Subcutaneous abdominal adipose tissue (tissue), 5 donors: ENCODE results near the gene TMEM232.
"Not testable (repeated sequence)": the region's sequence is repeated elsewhere in the genome, so short reads cannot be mapped to it uniquely, and the experiment has no call there.

Experiments used
- H3K27ac ChIP-seq: one replicate; pipeline ENCODE4 v1.7.0; 2013; ENCODE audit warnings: low read depth, mild to moderate bottlenecking, inconsistent platforms, low read length, moderate library complexity
- H3K27me3 ChIP-seq, 5 donors: one replicate each; pipeline ENCODE4 v1.7.0; 2013; ENCODE audit warnings: low read length in 5 of 5, inconsistent platforms in 1 of 5; ENCODE audit not compliant: control insufficient read depth in 5 of 5, insufficient read depth in 4 of 5
- H3K36me3 ChIP-seq, 5 donors: one replicate each; pipeline ENCODE4 v1.7.0; 2013; ENCODE audit warnings: low read length in 5 of 5; ENCODE audit not compliant: control insufficient read depth in 5 of 5, insufficient read depth in 5 of 5
- H3K4me1 ChIP-seq, 5 donors: one replicate each; pipeline ENCODE4 v1.7.0; 2013; ENCODE audit warnings: low read length in 5 of 5, mild to moderate bottlenecking in 3 of 5, moderate library complexity in 1 of 5; ENCODE audit not compliant: control insufficient read depth in 5 of 5, insufficient read depth in 5 of 5
- H3K4me3 ChIP-seq, 5 donors: one replicate each; pipeline ENCODE4 v1.7.0; 2013; ENCODE audit warnings: low read length in 5 of 5, low read depth in 1 of 5
- H3K9ac ChIP-seq, 5 donors: one replicate each; pipeline ENCODE4 v1.7.0; 2013; ENCODE audit warnings: low read length in 5 of 5, mild to moderate bottlenecking in 4 of 5, moderate library complexity in 3 of 5
- H3K9me3 ChIP-seq, 5 donors: one replicate each; pipeline ENCODE4 v1.7.0; 2013; ENCODE audit warnings: low read length in 5 of 5; ENCODE audit not compliant: control insufficient read depth in 5 of 5
- donor health status: healthy.
- donor health status: healthy.
- donor health status: healthy.
- donor health status: healthy.
- donor health status: healthy.

Gene TMEM232

GRCh38 chr5:110681953-110682352 lies 44.5 kb downstream of the TMEM232 start:
- Histone ChIP-seq H3K27ac (no peak overlapping the region), H3K9me3 (no peaks in the 10 kb centered on the region), H3K9ac (no peak overlapping the region), H3K36me3 (peaks cover 0 to 2% (median 0%) of the 10 kb centered on the region in 5 donors), H3K4me3 (no peak overlapping the region), H3K27me3 (no peaks in the 10 kb centered on the region), H3K4me1 (no peaks in the 10 kb centered on the region)

- H3K9me3 ChIP-seq, result no peaks in the 10 kb centered on the region
- H3K27ac ChIP-seq, result no peak overlapping the region
- no peaks in the 10 kb centered on the region for H3K27me3 ChIP-seq
- H3K36me3 ChIP-seq, result peaks cover 0 to 2% (median 0%) of the 10 kb centered on the region in 5 donors
- H3K9ac ChIP-seq, result no peak overlapping the region
- no peaks in the 10 kb centered on the region for H3K4me1 ChIP-seq
- no peak overlapping the region for H3K4me3 ChIP-seq
Observed at GRCh38 chr5:110681109-110681508, 45.4 kb downstream of the TMEM232 start.

GRCh38 chr5:110676554-110676953 lies 49.9 kb downstream of the TMEM232 start:
- H3K9me3 ChIP-seq, H3K27me3 ChIP-seq, H3K4me3 ChIP-seq, H3K4me1 ChIP-seq, H3K36me3 ChIP-seq, H3K9ac ChIP-seq, H3K27ac ChIP-seq: not testable (repeated sequence)

GRCh38 chr5:110665184-110665726 lies 61.2 kb downstream of the TMEM232 start:
- H3K4me3 ChIP-seq, result no peak overlapping the region
- no peaks in the 10 kb centered on the region for H3K27me3 ChIP-seq
- no peaks in the 10 kb centered on the region for H3K36me3 ChIP-seq
- no peaks in the 10 kb centered on the region for H3K9me3 ChIP-seq
- H3K4me1 ChIP-seq, result no peaks in the 10 kb centered on the region
- H3K27ac ChIP-seq, result no peak overlapping the region
- no peak overlapping the region for H3K9ac ChIP-seq

GRCh38 chr5:110663525-110663924 lies 62.9 kb downstream of the TMEM232 start:
- H3K9ac ChIP-seq, result no peak overlapping the region
- H3K4me1 ChIP-seq, result no peaks in the 10 kb centered on the region
- H3K9me3 ChIP-seq, result no peaks in the 10 kb centered on the region
- no peak overlapping the region for H3K27ac ChIP-seq
- H3K36me3 ChIP-seq, result peaks cover 0 to 3% (median 0%) of the 10 kb centered on the region in 5 donors
- H3K4me3 ChIP-seq, result no peak overlapping the region
- H3K27me3 ChIP-seq, result no peaks in the 10 kb centered on the region

- Histone ChIP-seq H3K9me3 (no peaks in the 10 kb centered on the region), H3K27ac (no peak overlapping the region), H3K4me1 (no peaks in the 10 kb centered on the region), H3K27me3 (no peaks in the 10 kb centered on the region), H3K9ac (no peak overlapping the region), H3K36me3 (peaks cover 0 to 3% (median 0%) of the 10 kb centered on the region in 5 donors), H3K4me3 (no peak overlapping the region)
Observed at GRCh38 chr5:110658006-110658405, 68.5 kb downstream of the TMEM232 start.

- Histone ChIP-seq H3K36me3 (no peaks in the 10 kb centered on the region), H3K9ac (no peak overlapping the region), H3K4me3 (no peak overlapping the region), H3K27me3 (no peaks in the 10 kb centered on the region), H3K27ac (no peak overlapping the region), H3K9me3 (no peaks in the 10 kb centered on the region), H3K4me1 (no peaks in the 10 kb centered on the region)
Observed at GRCh38 chr5:110653231-110653970, 73.1 kb downstream of the TMEM232 start.

GRCh38 chr5:110651507-110651906 lies 75.0 kb downstream of the TMEM232 start:
- H3K36me3 ChIP-seq, result no peaks in the 10 kb centered on the region
- no peaks in the 10 kb centered on the region for H3K27me3 ChIP-seq
- no peaks in the 10 kb centered on the region for H3K4me1 ChIP-seq
- no peaks in the 10 kb centered on the region for H3K9me3 ChIP-seq
- H3K4me3 ChIP-seq, result no peak overlapping the region
- H3K9ac ChIP-seq, result no peak overlapping the region
- H3K27ac ChIP-seq, result no peak overlapping the region

GRCh38 chr5:110644357-110644756 lies 82.1 kb downstream of the TMEM232 start:
- Histone ChIP-seq H3K9me3 (no peaks in the 10 kb centered on the region), H3K27ac (no peak overlapping the region), H3K27me3 (no peaks in the 10 kb centered on the region), H3K4me3 (no peak overlapping the region), H3K4me1 (no peaks in the 10 kb centered on the region), H3K9ac (no peak overlapping the region), H3K36me3 (no peaks in the 10 kb centered on the region)

- Histone ChIP-seq H3K36me3 (no peaks in the 10 kb centered on the region), H3K4me1 (no peaks in the 10 kb centered on the region), H3K27ac (no peak overlapping the region), H3K4me3 (no peak overlapping the region), H3K9ac (no peak overlapping the region), H3K9me3 (no peaks in the 10 kb centered on the region), H3K27me3 (no peaks in the 10 kb centered on the region)
Observed at GRCh38 chr5:110638970-110639902, 87.2 kb downstream of the TMEM232 start.
